Measurements from ENCODE around the gene TIMM29. TPM values are rescaled to one million over a fixed set of nuclear protein-coding genes. Genes with fewer than 3 reads are reported as not detected.

Gene TIMM29
- total RNA-seq, 1 experiment from 2014 or later: 23.4 TPM

- no peak overlapping the region for H2AFZ ChIP-seq (ENCODE audit: low read length)
Observed at GRCh38 chr19:10929402-10929794, 787 bp downstream of the TIMM29 start.

More at GRCh38 chr19:10929402-10929794, 787 bp downstream of the TIMM29 start:
- Histone ChIP-seq H4K20me1 (ENCODE audit: control insufficient read depth, insufficient read depth, insufficient read length) (no peaks in the 10 kb centered on the region), H3T11ph (ENCODE audit: low read length) (no peak overlapping the region), H2BK120ac (ENCODE audit: low read depth, low read length, poor library complexity, severe bottlenecking) (no peak overlapping the region), H2BK12ac (ENCODE audit: insufficient read length, low read depth, low read length) (no peak overlapping the region), H3K56ac (ENCODE audit: insufficient read length, low read depth, low read length) (no peak overlapping the region), H3K27me3 (ENCODE audit: insufficient read depth, low read length) (no peaks in the 10 kb centered on the region), H3K9me3 (ENCODE audit: control insufficient read depth, low read depth, low read length) (no peaks in the 10 kb centered on the region), H3K79me2 (ENCODE audit: insufficient read depth, low read length) (peaks cover 4% of the 10 kb centered on the region; the same call in 1 of the 2 replicates), H4K8ac (replicated peaks; ENCODE audit: insufficient read length, low read depth, low read length) (no peak overlapping the region), H3K4ac (ENCODE audit: low read depth, low read length) (no peak overlapping the region), H2AK5ac (ENCODE audit: insufficient read length, low read length) (no peak overlapping the region), H3K79me1 (ENCODE audit: insufficient read depth, low read depth, low read length, poor library complexity, severe bottlenecking) (no peaks in the 10 kb centered on the region), H3K14ac (ENCODE audit: insufficient read depth, low read length) (no peak overlapping the region; the same call in 1 of the 2 replicates), H2BK5ac (ENCODE audit: insufficient read length, low read length) (no peak overlapping the region), H3K23me2 (ENCODE audit: insufficient read length, low read depth, low read length, poor library complexity, severe bottlenecking) (peaks cover 14% of the 10 kb centered on the region), H3K27ac (ENCODE audit: insufficient read length, low read depth, low read length) (no peak overlapping the region), H3K4me1 (ENCODE audit: insufficient read depth, low read length) (no peaks in the 10 kb centered on the region), H2BK20ac (ENCODE audit: low read depth, low read length, poor library complexity, severe bottlenecking) (no peak overlapping the region), H3K4me2 (ENCODE audit: insufficient read depth, insufficient read length, low read length) (peak overlapping the region; percentile 86), H3K9ac (ENCODE audit: extremely low read depth, insufficient read length, low read length) (peak overlapping the region; percentile 86), H3K18ac (ENCODE audit: insufficient read length, low read depth, low read length) (no peak overlapping the region), H3K23ac (ENCODE audit: insufficient read length, low read depth, low read length) (no peak overlapping the region), H4K91ac (ENCODE audit: insufficient read length, low read depth, low read length) (no peak overlapping the region), H4K5ac (ENCODE audit: insufficient read length, low read depth, low read length) (no peak overlapping the region), H2BK15ac (ENCODE audit: low read depth, low read length) (no peak overlapping the region)
- Mint-ChIP-seq H3K36me3 (ENCODE audit: insufficient read depth in 1 of 3, low read depth in 3 of 3) (peaks cover 7 to 32% (median 26%) of the 10 kb centered on the region in 3 experiments; a peak in 6 of 7 replicates), H3K27me3 (ENCODE audit: low read depth) (peaks cover 2% of the 10 kb centered on the region; the same call in 1 of the 2 replicates), H3K9me3 (no peaks in the 10 kb centered on the region), H3K4me1 (peaks cover 12 to 17% of the 10 kb centered on the region in 2 experiments), H3K27ac (peak overlapping the region in 2 of 3 experiments; percentile 51 to 82; a peak in 2 of 7 replicates), H3K4me3 (peak overlapping the region; percentile 93 to 94)
- DNase-seq: no peak
- no CpG with 5 or more reads among the region's 27 CpGs for WGBS (ENCODE audit: extremely low coverage, insufficient read length, low lambda C conversion rate)
- TF ChIP-seq CTCF (conservative IDR thresholded peaks at IDR 0.05): no peak
